ENCODE measurements around the gene DOCK7. TPM values are rescaled to one million over a fixed set of nuclear protein-coding genes. Genes with fewer than 3 reads are reported as not detected.

Gene DOCK7
- total RNA-seq, 1 experiment from 2014 or later: 70.1 TPM

- H3K36me3 ChIP-seq (ENCODE audit: low read depth, low read length): 0 out of 2 replicates have a peak, but pooled peaks cover 7% of the 10 kb centered on the region
- no TSS peak for BruUV-seq (replicated peaks)
- no peaks in the 10 kb centered on the region for H3F3A ChIP-seq (ENCODE audit: low read length, unreplicated experiment)
- intact Hi-C loops (cut with micrococcal nuclease): no loop called here
- H3K27ac ChIP-seq (ENCODE audit: low read length): no peak overlapping the region
- no peaks in the 10 kb centered on the region for H3K27me3 ChIP-seq (ENCODE audit: low read length)
- DNase-seq: no peak
- ATAC-seq: peak; percentile 31; the same call in 1 of the 2 replicates
- H3K9me3 ChIP-seq (ENCODE audit: low read length): no peaks in the 10 kb centered on the region
- ChIA-PET CTCF (no interaction called here), POLR2A (ENCODE audit: unreplicated experiment) (no interaction called here)
- no peak for TF ChIP-seq EZH2 (IDR thresholded peaks at IDR 0.05; ENCODE audit: low read length, unreplicated experiment)
- TF ChIP-seq CTCF (conservative IDR thresholded peaks at IDR 0.05; ENCODE audit: low read depth, low read length): no peak
- no peak for TF ChIP-seq EZH2phosphoT487 (IDR thresholded peaks at IDR 0.05; ENCODE audit: borderline replicate concordance, low read length)
- H3K4me3 ChIP-seq (ENCODE audit: low read length): no peak overlapping the region
- no peak overlapping the region for H2AFZ ChIP-seq (ENCODE audit: low read length)
- no peaks in the 10 kb centered on the region for H3K4me1 ChIP-seq (ENCODE audit: insufficient read depth, low read length)
- H3K9me2 ChIP-seq (replicated peaks; ENCODE audit: low read length): no peaks in the 10 kb centered on the region
- no peak overlapping the region for H3K4me2 ChIP-seq (ENCODE audit: low read length)
- H4K20me1 ChIP-seq (ENCODE audit: low read length): no peaks in the 10 kb centered on the region
- H3K79me2 ChIP-seq (ENCODE audit: low read length): no peaks in the 10 kb centered on the region
- no peak overlapping the region for H3K9ac ChIP-seq (ENCODE audit: low read length)
Observed at GRCh38 chr1:62637392-62638105, 50.6 kb downstream of the DOCK7 start.

GRCh38 chr1:62628506-62628905 is 59.7 kb downstream of the DOCK7 start:
- no peak for DNase-seq
- Histone ChIP-seq H3K36me3 (ENCODE audit: low read depth, low read length) (0 out of 2 replicates have a peak, but pooled peaks cover 5% of the 10 kb centered on the region), H3K4me2 (ENCODE audit: low read length) (no peak overlapping the region), H3F3A (ENCODE audit: low read length, unreplicated experiment) (no peaks in the 10 kb centered on the region), H3K9me3 (ENCODE audit: low read length) (no peaks in the 10 kb centered on the region), H3K9me2 (replicated peaks; ENCODE audit: low read length) (no peaks in the 10 kb centered on the region), H3K9ac (ENCODE audit: low read length) (no peak overlapping the region), H3K27me3 (ENCODE audit: low read length) (no peaks in the 10 kb centered on the region), H3K4me3 (ENCODE audit: low read length) (no peak overlapping the region), H3K4me1 (ENCODE audit: insufficient read depth, low read length) (no peaks in the 10 kb centered on the region), H4K20me1 (ENCODE audit: low read length) (no peaks in the 10 kb centered on the region), H3K27ac (ENCODE audit: low read length) (no peak overlapping the region), H3K79me2 (ENCODE audit: low read length) (no peaks in the 10 kb centered on the region), H2AFZ (ENCODE audit: low read length) (no peak overlapping the region)
- CTCF ChIA-PET: no interaction called here
- intact Hi-C loops (cut with micrococcal nuclease): no loop called here
- ATAC-seq: no peak
- BruUV-seq (replicated peaks): no TSS peak
- POLR2A ChIA-PET (ENCODE audit: unreplicated experiment): no interaction called here
- TF ChIP-seq CTCF (conservative IDR thresholded peaks at IDR 0.05; ENCODE audit: low read depth, low read length) (no peak), EZH2 (IDR thresholded peaks at IDR 0.05; ENCODE audit: low read length, unreplicated experiment) (no peak), EZH2phosphoT487 (IDR thresholded peaks at IDR 0.05; ENCODE audit: borderline replicate concordance, low read length) (no peak)

GRCh38 chr1:62625415-62625814 is 62.8 kb downstream of the DOCK7 start:
- CTCF ChIA-PET: no interaction called here
- no peaks in the 10 kb centered on the region for H3K36me3 ChIP-seq (ENCODE audit: low read depth, low read length)
- H3K4me2 ChIP-seq (ENCODE audit: low read length): no peak overlapping the region
- peaks cover 7% of the 10 kb centered on the region for H3K4me1 ChIP-seq (ENCODE audit: insufficient read depth, low read length)
- DNase-seq: no peak
- no peaks in the 10 kb centered on the region for H3K79me2 ChIP-seq (ENCODE audit: low read length)
- no peaks in the 10 kb centered on the region for H3K9me3 ChIP-seq (ENCODE audit: low read length)
- no peaks in the 10 kb centered on the region for H3K9me2 ChIP-seq (replicated peaks; ENCODE audit: low read length)
- BruUV-seq (replicated peaks): no TSS peak
- H2AFZ ChIP-seq (ENCODE audit: low read length): no peak overlapping the region
- no peaks in the 10 kb centered on the region for H4K20me1 ChIP-seq (ENCODE audit: low read length)
- H3K27me3 ChIP-seq (ENCODE audit: low read length): no peaks in the 10 kb centered on the region
- H3F3A ChIP-seq (ENCODE audit: low read length, unreplicated experiment): no peaks in the 10 kb centered on the region
- no peak for TF ChIP-seq EZH2 (IDR thresholded peaks at IDR 0.05; ENCODE audit: low read length, unreplicated experiment)
- TF ChIP-seq EZH2phosphoT487 (IDR thresholded peaks at IDR 0.05; ENCODE audit: borderline replicate concordance, low read length): no peak
- TF ChIP-seq CTCF (conservative IDR thresholded peaks at IDR 0.05; ENCODE audit: low read depth, low read length): no peak
- no peak overlapping the region for H3K9ac ChIP-seq (ENCODE audit: low read length)
- H3K27ac ChIP-seq (ENCODE audit: low read length): no peak overlapping the region
- POLR2A ChIA-PET (ENCODE audit: unreplicated experiment): no interaction called here
- ATAC-seq: no peak
- intact Hi-C loops (cut with micrococcal nuclease): no loop called here
- H3K4me3 ChIP-seq (ENCODE audit: low read length): no peak overlapping the region
